Measurements from ENCODE around the gene SUOX. TPM values are rescaled to one million over a fixed set of nuclear protein-coding genes. Genes with fewer than 3 reads are reported as not detected.

SUOX gene
- polyA plus RNA-seq, 1 of the 3 experiments (the other 2 are of a cell fraction): 23.2 TPM

GRCh38 chr12:56020423-56021184 lies 23.5 kb downstream of the SUOX start, which contains the start of gene IKZF4:
TSS of gene IKZF4 (plus strand) at chr12:56021043. CDS start at chr12:56021494, 451 bp downstream.
- WGBS (ENCODE audit: low lambda C conversion rate): 33% methylated on average over 3 of the region's 10 CpGs
- peak within 1 kb of the TSS; percentile 69 for H3K4me2 ChIP-seq
- H4K20me1 ChIP-seq (ENCODE audit: insufficient read depth): no peaks in the 10 kb centered on the region
- POLR2A ChIA-PET: interaction anchor here (1.3 to 2.4 kb wide), 7 partner anchors 14 to 96 kb away, joined by 3 to 9 read pairs (median 6); partner anchors contain the start of genes PA2G4, RAB5B and SUOX
- H3K9me3 ChIP-seq: no peaks in the 10 kb centered on the region
- H3K36me3 ChIP-seq (replicated peaks in 1 of 2; ENCODE audit: control insufficient read depth in 1 of 2, insufficient read depth in 2 of 2, low read length in 1 of 2): peaks cover 0 to 1% of the 10 kb centered on the region in 2 experiments
- H3K27me3 ChIP-seq (ENCODE audit: insufficient read depth): no peaks in the 10 kb centered on the region
- H2AFZ ChIP-seq (ENCODE audit: low read depth): peak within 1 kb of the TSS; percentile 68; the same call in 1 of the 2 replicates
- no peaks in the 10 kb centered on the region for H3F3A ChIP-seq (replicated peaks; ENCODE audit: insufficient read depth)
- H3K27ac ChIP-seq (ENCODE audit: low read depth in 2 of 2, low read length in 1 of 2): peak within 1 kb of the TSS in 1 of 2 experiments; percentile 83; a peak in 3 of 4 replicates
- CTCF ChIA-PET: interaction anchor here (1.2 to 11.8 kb wide), 5 partner anchors 9 to 282 kb away, joined by 3 to 183 read pairs (median 14); partner anchors contain the start of gene SUOX
- no peaks in the 10 kb centered on the region for H3K9me2 ChIP-seq
- peak; percentile 68 for DNase-seq
- H3K4me3 ChIP-seq (ENCODE audit: low read depth in 2 of 2, low read length in 1 of 2): peak within 1 kb of the TSS; percentile 36 to 54
- H3K9ac ChIP-seq: peak within 1 kb of the TSS; percentile 44; the same call in 1 of the 2 replicates
- peaks cover 0 to 24% of the 10 kb centered on the region in 2 experiments; a peak in 2 of 4 replicates for H3K4me1 ChIP-seq (ENCODE audit: control insufficient read depth in 1 of 2, insufficient read depth in 2 of 2, low read depth in 1 of 2, low read length in 1 of 2)
- no peaks in the 10 kb centered on the region for H3K79me2 ChIP-seq (ENCODE audit: insufficient read depth)
- TF ChIP-seq YY1 (IDR thresholded peaks at IDR 0.05; ENCODE audit: low read depth) (no peak), RCOR1 (IDR thresholded peaks at IDR 0.05; ENCODE audit: low read length) (no peak), USF2 (IDR thresholded peaks at IDR 0.05; ENCODE audit: borderline replicate concordance, low read depth, low read length) (no peak)

DNA sequence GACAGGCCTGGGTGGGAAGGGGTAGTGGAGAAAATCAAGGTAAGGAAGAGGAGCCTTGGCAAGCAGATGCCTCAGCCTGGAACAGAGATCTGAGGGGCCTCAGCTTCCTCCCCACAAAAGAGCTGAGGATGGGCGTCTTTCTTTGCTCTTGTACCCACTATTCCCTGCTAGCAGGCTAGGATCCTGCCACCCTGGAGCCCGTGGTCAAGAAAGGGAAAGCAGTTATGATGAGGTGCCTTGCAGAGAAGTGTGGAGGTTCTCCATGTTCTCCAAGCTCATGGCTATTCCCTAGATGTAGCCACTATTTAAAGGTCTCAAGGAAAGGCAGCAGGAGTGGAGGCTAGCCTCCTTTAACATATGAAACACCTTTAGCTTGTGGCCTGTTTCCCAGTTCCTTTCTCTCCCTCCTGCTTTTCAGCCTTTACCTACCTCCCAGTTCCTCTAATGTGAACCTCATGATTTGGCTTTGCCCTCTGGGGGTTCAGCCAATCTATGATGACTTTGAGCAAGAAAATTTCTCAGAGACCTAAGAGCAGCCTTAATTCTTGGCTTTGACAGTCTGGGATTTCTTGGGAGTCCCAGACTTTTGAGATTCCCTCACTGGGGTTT lies 24.9 kb downstream of the SUOX start:
- ChIA-PET POLR2A (interaction anchor here (0.6 to 2.4 kb wide), 8 partner anchors 12 to 48 kb away, joined by 3 to 9 read pairs (median 6); partner anchors contain the start of genes RAB5B and SUOX), CTCF (interaction anchor here (0.6 to 11.8 kb wide), 5 partner anchors 7 to 284 kb away, joined by 3 to 183 read pairs (median 14); partner anchors contain the start of gene SUOX)
- peak; percentile 52 for DNase-seq
- Histone ChIP-seq H3K79me2 (ENCODE audit: insufficient read depth) (no peaks in the 10 kb centered on the region), H3K4me3 (ENCODE audit: low read depth in 2 of 2, low read length in 1 of 2) (peak overlapping the region; percentile 36 to 54; a peak in 3 of 4 replicates), H4K20me1 (ENCODE audit: insufficient read depth) (no peaks in the 10 kb centered on the region), H3K9me3 (no peaks in the 10 kb centered on the region), H3F3A (replicated peaks; ENCODE audit: insufficient read depth) (no peaks in the 10 kb centered on the region), H3K27ac (ENCODE audit: low read depth in 2 of 2, low read length in 1 of 2) (peak overlapping the region in 1 of 2 experiments; percentile 83; a peak in 2 of 4 replicates), H3K36me3 (replicated peaks in 1 of 2; ENCODE audit: control insufficient read depth in 1 of 2, insufficient read depth in 2 of 2, low read length in 1 of 2) (peaks cover 2 to 6% of the 10 kb centered on the region in 2 experiments), H3K27me3 (ENCODE audit: insufficient read depth) (no peaks in the 10 kb centered on the region), H3K9me2 (no peaks in the 10 kb centered on the region), H3K4me1 (ENCODE audit: control insufficient read depth in 1 of 2, insufficient read depth in 2 of 2, low read depth in 1 of 2, low read length in 1 of 2) (peaks cover 0 to 24% of the 10 kb centered on the region in 2 experiments; a peak in 2 of 4 replicates), H3K4me2 (peak overlapping the region; percentile 69; the same call in 1 of the 2 replicates), H2AFZ (ENCODE audit: low read depth) (peak overlapping the region; percentile 33; the same call in 1 of the 2 replicates), H3K9ac (no peak overlapping the region)
- whole genome bisulfite sequencing (ENCODE audit: low lambda C conversion rate): 54% methylated on average over 2 of the region's 2 CpGs
- TF ChIP-seq, protein P1, sequence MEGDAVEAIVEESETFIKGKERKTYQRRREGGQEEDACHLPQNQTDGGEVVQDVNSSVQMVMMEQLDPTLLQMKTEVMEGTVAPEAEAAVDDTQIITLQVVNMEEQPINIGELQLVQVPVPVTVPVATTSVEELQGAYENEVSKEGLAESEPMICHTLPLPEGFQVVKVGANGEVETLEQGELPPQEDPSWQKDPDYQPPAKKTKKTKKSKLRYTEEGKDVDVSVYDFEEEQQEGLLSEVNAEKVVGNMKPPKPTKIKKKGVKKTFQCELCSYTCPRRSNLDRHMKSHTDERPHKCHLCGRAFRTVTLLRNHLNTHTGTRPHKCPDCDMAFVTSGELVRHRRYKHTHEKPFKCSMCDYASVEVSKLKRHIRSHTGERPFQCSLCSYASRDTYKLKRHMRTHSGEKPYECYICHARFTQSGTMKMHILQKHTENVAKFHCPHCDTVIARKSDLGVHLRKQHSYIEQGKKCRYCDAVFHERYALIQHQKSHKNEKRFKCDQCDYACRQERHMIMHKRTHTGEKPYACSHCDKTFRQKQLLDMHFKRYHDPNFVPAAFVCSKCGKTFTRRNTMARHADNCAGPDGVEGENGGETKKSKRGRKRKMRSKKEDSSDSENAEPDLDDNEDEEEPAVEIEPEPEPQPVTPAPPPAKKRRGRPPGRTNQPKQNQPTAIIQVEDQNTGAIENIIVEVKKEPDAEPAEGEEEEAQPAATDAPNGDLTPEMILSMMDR (IDR thresholded peaks at IDR 0.05): no peak

Measured in SK-N-SH (cell line).